Measurements from ENCODE around the gene GOLGB1. TPM values are rescaled to one million over a fixed set of nuclear protein-coding genes. Genes with fewer than 3 reads are reported as not detected.

Gene GOLGB1
- total and polyA plus RNA-seq, 4 donors, result 10.1 to 58.8 (median 33.0) TPM

DNA sequence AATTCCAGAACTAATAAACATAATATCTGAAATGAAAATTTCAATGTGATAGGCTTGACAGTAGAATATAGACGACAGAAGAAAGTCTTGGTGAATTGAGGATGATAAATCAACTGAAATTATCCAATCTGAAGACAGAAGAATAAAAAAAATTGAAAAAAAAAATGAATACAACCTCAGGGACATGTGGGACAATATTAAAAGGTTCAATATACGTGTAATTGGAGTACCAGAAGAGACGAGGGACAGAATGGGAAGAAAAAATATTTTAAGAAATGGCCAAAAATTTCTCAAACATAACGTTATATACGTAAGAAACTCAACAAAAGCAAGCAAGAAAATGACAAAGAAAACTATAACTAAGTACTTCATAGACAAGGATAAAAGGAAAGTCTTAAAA, 45.6 kb downstream of the GOLGB1 start (continued):
- TF ChIP-seq, protein P1, sequence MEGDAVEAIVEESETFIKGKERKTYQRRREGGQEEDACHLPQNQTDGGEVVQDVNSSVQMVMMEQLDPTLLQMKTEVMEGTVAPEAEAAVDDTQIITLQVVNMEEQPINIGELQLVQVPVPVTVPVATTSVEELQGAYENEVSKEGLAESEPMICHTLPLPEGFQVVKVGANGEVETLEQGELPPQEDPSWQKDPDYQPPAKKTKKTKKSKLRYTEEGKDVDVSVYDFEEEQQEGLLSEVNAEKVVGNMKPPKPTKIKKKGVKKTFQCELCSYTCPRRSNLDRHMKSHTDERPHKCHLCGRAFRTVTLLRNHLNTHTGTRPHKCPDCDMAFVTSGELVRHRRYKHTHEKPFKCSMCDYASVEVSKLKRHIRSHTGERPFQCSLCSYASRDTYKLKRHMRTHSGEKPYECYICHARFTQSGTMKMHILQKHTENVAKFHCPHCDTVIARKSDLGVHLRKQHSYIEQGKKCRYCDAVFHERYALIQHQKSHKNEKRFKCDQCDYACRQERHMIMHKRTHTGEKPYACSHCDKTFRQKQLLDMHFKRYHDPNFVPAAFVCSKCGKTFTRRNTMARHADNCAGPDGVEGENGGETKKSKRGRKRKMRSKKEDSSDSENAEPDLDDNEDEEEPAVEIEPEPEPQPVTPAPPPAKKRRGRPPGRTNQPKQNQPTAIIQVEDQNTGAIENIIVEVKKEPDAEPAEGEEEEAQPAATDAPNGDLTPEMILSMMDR (IDR thresholded peaks at IDR 0.05; ENCODE audit: low read depth, low read length, missing input control), result no peak
- TF ChIP-seq JUND (IDR thresholded peaks at IDR 0.05), result no peak
- TF ChIP-seq SP1 (IDR thresholded peaks at IDR 0.05), result no peak
- no peak for TF ChIP-seq GABPA (IDR thresholded peaks at IDR 0.05 in 1 of 2, conservative IDR thresholded peaks at IDR 0.05 in 1 of 2)
- TF ChIP-seq FOXA2 (IDR thresholded peaks at IDR 0.05), result no peak
- TF ChIP-seq ZBTB33 (IDR thresholded peaks at IDR 0.05), result no peak
- TF ChIP-seq MAX (IDR thresholded peaks at IDR 0.05), result no peak

GRCh38 chr3:121698901-121699300, 50.6 kb downstream of the GOLGB1 start:
- peaks cover 4 to 37% (median 31%) of the 10 kb centered on the region in 4 donors for H3K36me3 ChIP-seq (ENCODE audit: control insufficient read depth in 4 of 4, insufficient read depth in 3 of 4, low read depth in 1 of 4, low read length in 3 of 4)
- H3K27me3 ChIP-seq (ENCODE audit: control insufficient read depth in 4 of 4, insufficient read depth in 4 of 4, low read length in 3 of 4), result no peaks in the 10 kb centered on the region
- H3K9me3 ChIP-seq (ENCODE audit: control insufficient read depth in 4 of 4, low read length in 3 of 4), result no peaks in the 10 kb centered on the region
- DNase-seq (ENCODE audit: low spot score), result no peak
- H3K4me1 ChIP-seq (ENCODE audit: control insufficient read depth in 4 of 4, insufficient read depth in 4 of 4, low read length in 3 of 4), result no peaks in the 10 kb centered on the region
- TF ChIP-seq RAD21 (IDR thresholded peaks at IDR 0.05), result no peak
- TF ChIP-seq, protein P2, sequence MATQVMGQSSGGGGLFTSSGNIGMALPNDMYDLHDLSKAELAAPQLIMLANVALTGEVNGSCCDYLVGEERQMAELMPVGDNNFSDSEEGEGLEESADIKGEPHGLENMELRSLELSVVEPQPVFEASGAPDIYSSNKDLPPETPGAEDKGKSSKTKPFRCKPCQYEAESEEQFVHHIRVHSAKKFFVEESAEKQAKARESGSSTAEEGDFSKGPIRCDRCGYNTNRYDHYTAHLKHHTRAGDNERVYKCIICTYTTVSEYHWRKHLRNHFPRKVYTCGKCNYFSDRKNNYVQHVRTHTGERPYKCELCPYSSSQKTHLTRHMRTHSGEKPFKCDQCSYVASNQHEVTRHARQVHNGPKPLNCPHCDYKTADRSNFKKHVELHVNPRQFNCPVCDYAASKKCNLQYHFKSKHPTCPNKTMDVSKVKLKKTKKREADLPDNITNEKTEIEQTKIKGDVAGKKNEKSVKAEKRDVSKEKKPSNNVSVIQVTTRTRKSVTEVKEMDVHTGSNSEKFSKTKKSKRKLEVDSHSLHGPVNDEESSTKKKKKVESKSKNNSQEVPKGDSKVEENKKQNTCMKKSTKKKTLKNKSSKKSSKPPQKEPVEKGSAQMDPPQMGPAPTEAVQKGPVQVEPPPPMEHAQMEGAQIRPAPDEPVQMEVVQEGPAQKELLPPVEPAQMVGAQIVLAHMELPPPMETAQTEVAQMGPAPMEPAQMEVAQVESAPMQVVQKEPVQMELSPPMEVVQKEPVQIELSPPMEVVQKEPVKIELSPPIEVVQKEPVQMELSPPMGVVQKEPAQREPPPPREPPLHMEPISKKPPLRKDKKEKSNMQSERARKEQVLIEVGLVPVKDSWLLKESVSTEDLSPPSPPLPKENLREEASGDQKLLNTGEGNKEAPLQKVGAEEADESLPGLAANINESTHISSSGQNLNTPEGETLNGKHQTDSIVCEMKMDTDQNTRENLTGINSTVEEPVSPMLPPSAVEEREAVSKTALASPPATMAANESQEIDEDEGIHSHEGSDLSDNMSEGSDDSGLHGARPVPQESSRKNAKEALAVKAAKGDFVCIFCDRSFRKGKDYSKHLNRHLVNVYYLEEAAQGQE (IDR thresholded peaks at IDR 0.05), result no peak
- no peak for TF ChIP-seq GABPA (IDR thresholded peaks at IDR 0.05 in 1 of 2, conservative IDR thresholded peaks at IDR 0.05 in 1 of 2)
- no peak for TF ChIP-seq MAX (IDR thresholded peaks at IDR 0.05)
- no peak for TF ChIP-seq ZBTB33 (IDR thresholded peaks at IDR 0.05)
- no peak for TF ChIP-seq SP1 (IDR thresholded peaks at IDR 0.05)
- TF ChIP-seq HNF4A (conservative IDR thresholded peaks at IDR 0.05), result no peak
- no peak for TF ChIP-seq JUND (IDR thresholded peaks at IDR 0.05)
- no peak for TF ChIP-seq FOXA2 (IDR thresholded peaks at IDR 0.05)
- no peak overlapping the region for H3K9ac ChIP-seq (ENCODE audit: low read depth in 1 of 2, low read length in 2 of 2)
- no peak overlapping the region for H3K4me3 ChIP-seq (ENCODE audit: low read depth in 1 of 3, low read length in 3 of 3)
- H3K27ac ChIP-seq (ENCODE audit: low read depth in 1 of 2, low read length in 2 of 2), result no peak overlapping the region
